Peyer's patch (tissue), 4 donors: ENCODE data around the gene PMEL.
"Not testable (repeated sequence)": the region's sequence is repeated elsewhere in the genome, so short reads cannot be mapped to it uniquely, and the experiment has no call there.

Experiments used
- CTCF ChIP-seq, 6 experiments: fragments of 450-650 bp in 4 of 6; fragments of 200-600 bp in 2 of 6; sonication (generic) in 1 of 6; IDR thresholded peaks; one replicate each; pipeline ENCODE4 v1.5.1; 2017 to 2019; ENCODE audit warnings: antibody characterized with exemption in 6 of 6, mild to moderate bottlenecking in 3 of 6, moderate library complexity in 1 of 6
- POLR2A ChIP-seq, 2 donors: fragments of 450-650 bp; IDR thresholded peaks; one replicate each; pipeline ENCODE4 v1.5.1; 2017; ENCODE audit warnings: antibody characterized with exemption in 2 of 2, mild to moderate bottlenecking in 2 of 2, moderate library complexity in 2 of 2

DNA sequence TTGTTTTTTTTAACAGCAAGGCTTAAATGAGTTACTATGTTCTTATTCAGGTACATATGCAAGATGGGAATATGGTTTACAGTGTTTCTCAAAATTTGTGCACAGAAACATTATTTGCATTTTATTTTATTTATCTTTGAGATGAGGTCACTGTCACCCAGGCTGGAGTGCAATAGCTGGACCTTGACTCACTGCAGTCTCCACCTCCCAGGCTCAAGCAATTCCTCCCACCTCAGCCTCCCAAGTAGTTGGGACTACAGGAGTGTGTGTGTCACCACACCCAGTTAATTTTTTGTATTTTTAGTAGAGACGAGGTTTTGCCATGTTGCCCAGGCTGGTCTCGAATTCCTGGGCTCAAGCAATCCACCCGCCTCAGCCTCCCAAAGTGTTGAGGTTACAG, 46.8 kb downstream of the PMEL start:
- TF ChIP-seq CTCF, POLR2A (IDR thresholded peaks at IDR 0.05): not testable (repeated sequence)
